ENCODE data around the gene EBPL. TPM values are rescaled to one million over a fixed set of nuclear protein-coding genes. Genes with fewer than 3 reads are reported as not detected.
A peak's percentile ranks its signal among the peaks of the same experiment; 100 is the strongest.

The EBPL gene
- total and polyA plus RNA-seq, 12 donors: 45.2 to 302 (median 122) TPM

- no peak overlapping the region for H3K4me3 ChIP-seq
- H3K27me3 ChIP-seq: no peaks in the 10 kb centered on the region
- no peaks in the 10 kb centered on the region for H3K36me3 ChIP-seq (replicated peaks in 1 of 2)
- WGBS, 4 donors: 89 to 98% (median 92%) methylated on average over 7 to 16 of the region's 16 CpGs
- H3K27ac ChIP-seq: no peak overlapping the region
- TF ChIP-seq POLR2A (IDR thresholded peaks at IDR 0.05) (no peak), CTCF (IDR thresholded peaks at IDR 0.05) (no peak)
- H3K9me3 ChIP-seq (replicated peaks in 1 of 3): no peaks in the 10 kb centered on the region
- intact Hi-C loops (cut with DNase I): no loop called here
- peaks cover 9 to 25% of the 10 kb centered on the region in 2 donors for H3K4me1 ChIP-seq (replicated peaks in 1 of 2)
- no peak for DNase-seq
Observed at GRCh38 chr13:49630580-49630979, 60.7 kb downstream of the EBPL start.

GRCh38 chr13:49629947-49630346 is 61.3 kb downstream of the EBPL start:
- intact Hi-C loops (cut with DNase I): no loop called here
- H3K36me3 ChIP-seq (replicated peaks in 1 of 2): no peaks in the 10 kb centered on the region
- no peak overlapping the region for H3K27ac ChIP-seq
- peaks cover 14 to 32% of the 10 kb centered on the region in 2 donors for H3K4me1 ChIP-seq (replicated peaks in 1 of 2)
- WGBS, 4 donors: 59 to 76% (median 70%) methylated on average over 4 of the region's 4 CpGs
- no peak overlapping the region for H3K4me3 ChIP-seq
- H3K9me3 ChIP-seq (replicated peaks in 1 of 3): no peaks in the 10 kb centered on the region
- no peak for DNase-seq
- TF ChIP-seq POLR2A (IDR thresholded peaks at IDR 0.05): no peak
- no peak for TF ChIP-seq CTCF (IDR thresholded peaks at IDR 0.05)
- no peaks in the 10 kb centered on the region for H3K27me3 ChIP-seq

- H3K9me3 ChIP-seq (replicated peaks in 1 of 3): no peaks in the 10 kb centered on the region
- intact Hi-C loops (cut with DNase I): no loop called here
- no peak for DNase-seq
- 51 to 57% (median 54%) methylated on average over 8 of the region's 8 CpGs for WGBS, 4 donors
- no peak for TF ChIP-seq CTCF (IDR thresholded peaks at IDR 0.05)
- TF ChIP-seq POLR2A (IDR thresholded peaks at IDR 0.05): no peak
- peaks cover 16 to 33% of the 10 kb centered on the region in 2 donors for H3K4me1 ChIP-seq (replicated peaks in 1 of 2)
- H3K4me3 ChIP-seq: peak overlapping the region in 1 of 4 donors; percentile 14
- H3K27me3 ChIP-seq: no peaks in the 10 kb centered on the region
- peak overlapping the region in 2 of 5 donors; percentile 23 to 24 for H3K27ac ChIP-seq
- no peaks in the 10 kb centered on the region for H3K36me3 ChIP-seq (replicated peaks in 1 of 2)
Observed at GRCh38 chr13:49629196-49629938, 61.9 kb downstream of the EBPL start.

- WGBS, 4 donors: 56 to 78% (median 65%) methylated on average over 12 to 17 of the region's 17 CpGs
- Histone ChIP-seq H3K4me3 (peak within 1 kb of the TSS in 1 of 4 donors; percentile 14), H3K4me1 (replicated peaks in 1 of 2) (peaks cover 16 to 34% of the 10 kb centered on the region in 2 donors), H3K36me3 (replicated peaks in 1 of 2) (no peaks in the 10 kb centered on the region), H3K9me3 (replicated peaks in 1 of 3) (no peaks in the 10 kb centered on the region), H3K27me3 (no peaks in the 10 kb centered on the region), H3K27ac (peak within 1 kb of the TSS in 3 of 5 donors; percentile 4 to 24 (median 23))
- peak; percentile 52 to 78 (median 55) for DNase-seq
- no peak for TF ChIP-seq CTCF (IDR thresholded peaks at IDR 0.05)
- TF ChIP-seq POLR2A (IDR thresholded peaks at IDR 0.05): no peak
- intact Hi-C loops (cut with DNase I): no loop called here
Observed at GRCh38 chr13:49627831-49628652, 63.2 kb downstream of the EBPL start, which contains the start of gene ARL11. Gene ARL11, plus strand, starts transcription at chr13:49628507. Its CDS starts 1,941 bp downstream, at chr13:49630448.
